GM12874 (cell line): ENCODE measurements around the gene CACNA1D.

ENCODE experiments used
- TF ChIP-seq, protein P1 (sequence below): IDR thresholded peaks from 2 replicates; pipeline ENCODE4 v1.5.1; 2011; ENCODE audit warnings: low read depth, mild to moderate bottlenecking, control low read depth, low read length, moderate library complexity; ENCODE audit not compliant: insufficient read depth

Gene CACNA1D

DNA sequence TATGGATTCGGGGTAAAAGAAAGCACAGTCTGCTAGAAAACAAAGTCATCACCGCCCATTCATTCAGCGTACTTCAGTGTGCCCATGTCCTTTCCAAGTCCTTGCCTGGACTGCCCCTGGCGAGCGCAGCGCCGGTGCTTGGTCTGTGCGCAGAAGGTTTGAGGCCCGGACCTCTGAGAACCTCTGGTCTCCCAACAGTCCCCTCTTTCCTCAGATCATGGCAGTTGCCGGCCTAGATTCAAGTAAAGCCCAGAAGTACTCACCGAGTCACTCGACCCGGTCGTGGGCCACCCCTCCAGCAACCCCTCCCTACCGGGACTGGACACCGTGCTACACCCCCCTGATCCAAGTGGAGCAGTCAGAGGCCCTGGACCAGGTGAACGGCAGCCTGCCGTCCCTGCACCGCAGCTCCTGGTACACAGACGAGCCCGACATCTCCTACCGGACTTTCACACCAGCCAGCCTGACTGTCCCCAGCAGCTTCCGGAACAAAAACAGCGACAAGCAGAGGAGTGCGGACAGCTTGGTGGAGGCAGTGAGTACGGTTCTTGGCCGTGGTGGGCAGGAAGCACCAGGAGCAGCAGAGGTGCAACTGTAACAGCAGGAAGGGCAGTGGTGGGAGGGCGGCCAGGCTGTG lies 315.5 kb downstream of the CACNA1D start:
- TF ChIP-seq, protein P1, sequence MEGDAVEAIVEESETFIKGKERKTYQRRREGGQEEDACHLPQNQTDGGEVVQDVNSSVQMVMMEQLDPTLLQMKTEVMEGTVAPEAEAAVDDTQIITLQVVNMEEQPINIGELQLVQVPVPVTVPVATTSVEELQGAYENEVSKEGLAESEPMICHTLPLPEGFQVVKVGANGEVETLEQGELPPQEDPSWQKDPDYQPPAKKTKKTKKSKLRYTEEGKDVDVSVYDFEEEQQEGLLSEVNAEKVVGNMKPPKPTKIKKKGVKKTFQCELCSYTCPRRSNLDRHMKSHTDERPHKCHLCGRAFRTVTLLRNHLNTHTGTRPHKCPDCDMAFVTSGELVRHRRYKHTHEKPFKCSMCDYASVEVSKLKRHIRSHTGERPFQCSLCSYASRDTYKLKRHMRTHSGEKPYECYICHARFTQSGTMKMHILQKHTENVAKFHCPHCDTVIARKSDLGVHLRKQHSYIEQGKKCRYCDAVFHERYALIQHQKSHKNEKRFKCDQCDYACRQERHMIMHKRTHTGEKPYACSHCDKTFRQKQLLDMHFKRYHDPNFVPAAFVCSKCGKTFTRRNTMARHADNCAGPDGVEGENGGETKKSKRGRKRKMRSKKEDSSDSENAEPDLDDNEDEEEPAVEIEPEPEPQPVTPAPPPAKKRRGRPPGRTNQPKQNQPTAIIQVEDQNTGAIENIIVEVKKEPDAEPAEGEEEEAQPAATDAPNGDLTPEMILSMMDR: no peak

DNA sequence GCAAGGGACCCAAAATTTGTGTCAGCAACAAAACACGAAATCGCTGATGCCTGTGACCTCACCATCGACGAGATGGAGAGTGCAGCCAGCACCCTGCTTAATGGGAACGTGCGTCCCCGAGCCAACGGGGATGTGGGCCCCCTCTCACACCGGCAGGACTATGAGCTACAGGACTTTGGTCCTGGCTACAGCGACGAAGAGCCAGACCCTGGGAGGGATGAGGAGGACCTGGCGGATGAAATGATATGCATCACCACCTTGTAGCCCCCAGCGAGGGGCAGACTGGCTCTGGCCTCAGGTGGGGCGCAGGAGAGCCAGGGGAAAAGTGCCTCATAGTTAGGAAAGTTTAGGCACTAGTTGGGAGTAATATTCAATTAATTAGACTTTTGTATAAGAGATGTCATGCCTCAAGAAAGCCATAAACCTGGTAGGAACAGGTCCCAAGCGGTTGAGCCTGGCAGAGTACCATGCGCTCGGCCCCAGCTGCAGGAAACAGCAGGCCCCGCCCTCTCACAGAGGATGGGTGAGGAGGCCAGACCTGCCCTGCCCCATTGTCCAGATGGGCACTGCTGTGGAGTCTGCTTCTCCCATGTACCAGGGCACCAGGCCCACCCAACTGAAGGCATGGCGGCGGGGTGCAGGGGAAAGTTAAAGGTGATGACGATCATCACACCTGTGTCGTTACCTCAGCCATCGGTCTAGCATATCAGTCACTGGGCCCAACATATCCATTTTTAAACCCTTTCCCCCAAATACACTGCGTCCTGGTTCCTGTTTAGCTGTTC lies 316.9 kb downstream of the CACNA1D start:
- TF ChIP-seq, protein P1: no peak

DNA sequence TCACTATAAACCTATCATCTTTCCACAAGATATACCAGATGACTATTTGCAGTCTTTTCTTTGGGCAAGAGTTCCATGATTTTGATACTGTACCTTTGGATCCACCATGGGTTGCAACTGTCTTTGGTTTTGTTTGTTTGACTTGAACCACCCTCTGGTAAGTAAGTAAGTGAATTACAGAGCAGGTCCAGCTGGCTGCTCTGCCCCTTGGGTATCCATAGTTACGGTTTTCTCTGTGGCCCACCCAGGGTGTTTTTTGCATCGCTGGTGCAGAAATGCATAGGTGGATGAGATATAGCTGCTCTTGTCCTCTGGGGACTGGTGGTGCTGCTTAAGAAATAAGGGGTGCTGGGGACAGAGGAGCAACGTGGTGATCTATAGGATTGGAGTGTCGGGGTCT lies 318.0 kb downstream of the CACNA1D start:
- TF ChIP-seq, protein P1: no peak

DNA sequence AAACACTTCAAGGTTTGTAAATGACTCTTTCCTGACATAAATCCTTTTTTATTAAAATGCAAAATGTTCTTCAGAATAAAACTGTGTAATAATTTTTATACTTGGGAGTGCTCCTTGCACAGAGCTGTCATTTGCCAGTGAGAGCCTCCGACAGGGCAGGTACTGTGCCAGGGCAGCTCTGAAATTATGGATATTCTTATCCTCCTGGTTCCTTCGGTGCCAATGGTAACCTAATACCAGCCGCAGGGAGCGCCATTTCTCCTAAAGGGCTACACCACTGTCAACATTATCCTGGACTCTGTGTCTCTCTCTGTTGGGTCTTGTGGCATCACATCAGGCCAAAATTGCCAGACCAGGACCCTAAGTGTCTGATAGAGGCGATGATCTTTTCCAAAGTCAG lies 318.8 kb downstream of the CACNA1D start:
- TF ChIP-seq, protein P1: no peak

DNA sequence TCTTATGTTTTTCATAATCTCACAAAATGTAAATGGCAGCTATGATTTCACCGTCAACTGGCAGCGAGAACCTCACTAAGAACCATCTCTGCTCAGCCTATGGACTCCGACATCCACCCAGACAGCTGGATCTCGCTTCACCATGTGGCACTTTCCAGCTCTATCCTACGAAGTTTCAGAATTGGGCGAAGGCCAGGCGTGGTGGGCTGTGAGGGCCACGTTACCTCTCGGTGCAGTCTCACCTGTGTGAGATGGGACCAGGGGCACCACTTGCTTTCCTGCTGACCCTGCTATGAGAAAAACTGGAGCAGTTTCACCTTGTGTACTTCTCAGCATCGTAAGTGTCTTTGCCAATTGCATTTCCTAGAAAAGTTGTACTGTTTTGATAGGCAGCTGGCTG lies 319.5 kb downstream of the CACNA1D start:
- TF ChIP-seq, protein P1: no peak

DNA sequence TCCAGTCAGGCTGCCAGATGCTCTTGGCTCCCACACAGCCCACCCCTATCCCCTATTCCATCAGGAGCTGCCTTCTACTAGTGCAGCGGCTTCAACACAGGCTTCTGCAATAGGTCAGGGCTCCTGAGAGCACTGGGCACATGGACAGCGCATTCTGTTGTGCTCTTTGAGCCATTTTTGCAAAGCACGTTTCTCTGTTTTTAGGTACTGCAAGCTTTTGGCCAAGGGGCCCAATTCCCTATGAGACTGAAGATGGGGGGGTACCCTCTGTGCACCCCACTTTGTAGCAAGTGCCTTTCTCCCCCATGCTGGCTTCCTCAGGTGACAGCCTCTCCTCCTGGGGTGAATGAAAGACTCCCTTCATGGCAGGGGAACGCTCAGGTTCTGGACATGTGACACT lies 320.7 kb downstream of the CACNA1D start:
- TF ChIP-seq, protein P1: no peak

DNA sequence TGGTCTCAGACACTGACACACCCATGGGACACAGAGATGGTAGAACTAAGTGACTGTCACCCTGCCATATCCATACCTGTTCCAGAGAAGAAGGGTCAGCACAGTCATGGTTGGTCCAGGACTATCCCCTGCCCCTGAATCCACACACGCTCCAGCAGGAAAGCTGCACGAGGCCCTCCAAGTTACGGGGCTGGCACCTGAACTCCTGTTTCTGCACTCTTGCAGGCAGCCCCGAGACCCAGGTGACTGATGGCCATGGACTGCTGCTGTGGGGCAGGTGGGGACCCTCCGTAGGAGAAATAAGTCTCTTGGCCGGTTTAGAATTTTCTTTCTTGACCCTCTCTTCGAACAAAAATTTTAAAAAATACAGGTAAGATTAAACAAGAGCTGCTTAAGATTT lies 321.2 kb downstream of the CACNA1D start:
- TF ChIP-seq, protein P1: no peak
